Activated CD8-positive, alpha-beta memory T cell treated with anti-CD3 and anti-CD28 coated beads for 4 hours (primary cell): Measurements from ENCODE around the gene CERS6.
"Not testable (repeated sequence)": the region's sequence is repeated elsewhere in the genome, so short reads cannot be mapped to it uniquely, and the experiment has no call there.

ENCODE experiments used
- DNase-seq, 2 donors: peaks; one replicate each; pipeline ENCODE4 v3.0.0-alpha.2; 2020; ENCODE audit warnings: low read depth in 2 of 2

CERS6 gene

DNA sequence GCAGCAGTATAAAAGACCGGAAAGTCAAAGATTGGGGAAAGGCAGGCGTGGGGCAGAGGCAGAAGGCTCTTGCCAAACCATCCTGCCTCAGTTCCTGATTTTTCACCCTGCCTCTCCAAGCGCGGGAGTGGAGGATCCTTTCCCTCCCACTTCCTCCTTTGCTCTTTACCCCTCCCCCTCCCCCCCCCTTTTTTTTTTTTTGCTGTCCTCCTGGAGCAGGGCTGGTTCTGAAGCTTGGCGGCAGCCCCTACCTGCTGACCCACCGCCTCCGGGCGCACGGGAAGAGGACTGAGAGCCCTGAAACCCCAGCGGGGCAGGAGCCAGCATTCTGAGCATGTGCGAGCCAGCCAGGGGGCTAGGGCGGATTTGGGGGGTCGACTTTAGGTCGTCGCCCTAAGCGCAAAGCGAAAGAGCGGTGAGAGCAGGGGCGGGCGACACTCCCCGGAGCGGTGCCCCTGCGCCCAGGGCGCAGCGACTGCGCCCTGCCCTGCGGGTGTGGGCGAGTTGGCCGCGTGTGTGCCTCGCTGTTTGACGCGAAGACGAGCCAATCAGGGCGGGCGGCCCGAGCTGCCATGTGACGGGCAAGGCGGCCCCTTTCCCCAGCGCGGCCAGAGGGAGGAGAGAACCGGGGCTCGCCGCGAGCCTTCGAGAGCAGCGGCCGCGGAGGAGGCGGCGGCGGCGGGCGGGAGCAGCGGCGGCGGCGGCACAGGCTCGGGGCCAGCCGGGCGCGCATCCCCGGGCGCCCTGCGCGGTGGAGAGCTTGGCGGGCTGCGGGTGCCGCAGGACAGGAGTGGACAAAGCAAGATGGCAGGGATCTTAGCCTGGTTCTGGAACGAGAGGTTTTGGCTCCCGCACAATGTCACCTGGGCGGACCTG, at the start of gene CERS6:
TSS of gene CERS6 (plus strand) at position 628 of the 876 bp plus-strand sequence. CDS start at position 805, 177 bp downstream.
- DNase-seq = peak; percentile 67 to 74

DNA sequence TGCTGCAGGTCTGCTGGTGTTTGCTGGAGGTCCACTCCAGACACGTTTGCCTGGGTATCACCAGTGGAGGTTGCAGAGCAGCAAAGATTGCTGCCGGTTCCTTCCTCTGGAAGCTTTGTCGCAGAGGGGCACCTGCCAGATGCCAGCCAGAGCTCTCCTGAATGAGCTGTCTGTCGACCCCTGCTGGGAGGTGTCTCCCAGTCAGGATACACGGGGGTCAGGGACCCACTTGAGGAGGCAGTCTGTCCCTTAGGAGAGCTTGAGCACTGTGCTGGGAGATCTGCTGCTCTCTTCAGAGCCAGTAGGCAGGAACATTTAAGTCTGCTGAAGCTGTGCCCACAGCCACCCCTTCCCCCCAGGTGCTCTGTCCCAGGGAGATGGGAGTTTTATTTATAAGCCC, 43.8 kb upstream of the CERS6 start:
- DNase-seq = not testable (repeated sequence)

DNA sequence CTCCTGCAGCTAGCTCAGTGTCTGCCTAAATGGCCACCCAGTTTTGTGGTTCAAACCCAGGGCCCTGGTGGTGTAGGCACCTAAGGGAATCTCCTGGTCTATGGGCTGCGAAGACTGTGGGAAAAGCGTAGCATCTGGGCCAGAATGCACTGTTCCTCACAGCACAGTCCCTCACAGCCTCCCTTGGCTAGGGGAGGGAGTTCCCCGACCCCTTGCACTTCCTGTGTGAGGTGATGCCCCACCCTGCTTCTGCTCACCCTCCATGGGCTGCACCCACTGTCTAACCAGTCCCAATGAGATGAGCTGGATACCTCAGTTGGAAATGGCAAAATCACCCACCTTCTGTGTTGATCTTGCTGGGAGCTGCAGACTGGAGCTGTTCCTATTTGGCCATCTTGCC, 43.0 kb upstream of the CERS6 start:
- DNase-seq = not testable (repeated sequence)

DNA sequence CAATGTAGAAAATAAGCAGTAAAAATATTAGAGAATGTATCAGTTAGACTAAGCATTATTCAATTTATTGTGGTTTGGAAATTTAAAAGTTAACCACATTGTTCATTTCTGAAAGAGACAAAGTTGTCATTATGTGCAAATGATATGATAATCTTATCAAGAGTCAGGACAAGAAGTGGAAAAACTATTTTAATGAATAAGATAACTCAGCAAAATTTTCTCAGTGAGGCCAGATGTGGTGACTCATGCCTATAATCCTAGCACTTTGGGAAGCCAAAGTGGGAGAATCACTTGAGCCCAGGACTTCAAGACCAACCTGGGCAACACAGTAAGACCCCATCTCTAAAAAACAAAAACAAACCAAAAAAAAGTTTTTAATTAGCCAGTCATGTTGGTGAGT, 39.5 kb upstream of the CERS6 start:
- no peak for DNase-seq

GRCh38 chr2:168422584-168422983, 33.5 kb upstream of the CERS6 start:
- no peak for DNase-seq

- no peak for DNase-seq
These were observed 31.7 kb upstream of the CERS6 start for GRCh38 chr2:168424112-168424951.

- DNase-seq = no peak
These were observed 31.1 kb upstream of the CERS6 start for GRCh38 chr2:168424971-168425370.

DNA sequence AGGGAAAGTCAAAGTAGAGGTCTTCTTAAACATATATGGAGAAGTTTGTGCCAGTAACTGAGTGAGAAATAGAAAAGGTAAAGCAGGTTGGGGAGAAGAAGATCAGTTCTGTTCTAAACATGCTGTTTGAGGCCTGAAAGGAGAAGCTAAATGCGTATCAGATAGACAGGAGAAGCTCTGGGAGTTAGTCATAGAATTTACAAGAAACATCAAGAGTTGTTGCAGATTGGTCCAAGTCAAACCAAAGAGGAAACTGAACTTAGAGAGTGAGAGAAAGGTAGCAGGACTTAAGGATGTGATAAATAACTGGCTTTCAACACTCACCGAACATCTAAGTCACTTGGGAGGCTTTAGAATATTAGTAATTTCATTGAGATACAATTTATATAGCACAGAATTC, 29.2 kb upstream of the CERS6 start:
- no peak for DNase-seq

DNA sequence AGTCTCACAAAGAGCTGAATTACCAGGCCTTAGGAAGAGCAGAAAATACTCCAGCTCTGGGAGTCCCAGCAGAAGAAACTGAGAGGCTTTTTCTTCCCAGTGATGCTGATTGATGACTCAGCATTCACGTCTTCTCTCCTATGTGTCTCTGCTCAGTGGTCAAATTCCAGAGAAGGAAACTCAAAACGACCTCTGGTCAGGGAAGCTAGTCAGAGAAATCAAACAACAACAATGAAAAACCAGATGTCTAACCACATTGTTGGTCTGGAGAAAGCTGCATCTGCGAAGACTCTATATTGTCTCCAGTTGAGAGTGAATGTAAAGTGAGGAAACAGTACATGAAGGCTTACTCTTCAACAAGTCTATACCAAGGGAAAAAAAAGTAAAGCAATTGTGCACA, 28.6 kb upstream of the CERS6 start:
- DNase-seq = no peak

GRCh38 chr2:168428431-168428830, 27.6 kb upstream of the CERS6 start:
- DNase-seq = no peak

DNA sequence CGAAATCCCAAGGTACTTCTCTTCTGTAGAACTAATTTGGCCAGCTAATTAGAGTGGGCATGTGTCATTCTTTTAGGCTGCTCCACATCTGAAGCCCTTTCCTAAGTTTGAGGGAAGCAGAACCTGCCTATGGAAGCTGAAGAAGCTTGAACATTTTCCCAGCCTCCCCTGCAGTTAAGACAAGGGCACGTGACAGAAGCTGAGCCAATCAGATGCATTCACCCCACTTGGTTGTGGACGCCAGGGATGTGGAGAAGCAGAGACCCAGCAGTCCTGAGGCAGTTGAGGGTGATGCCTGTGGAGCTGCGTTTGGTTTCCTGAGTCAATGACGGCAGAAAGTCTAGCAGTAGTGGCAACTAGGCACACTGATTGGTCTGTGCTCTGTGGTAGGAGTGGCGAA, 26.1 kb upstream of the CERS6 start:
- no peak for DNase-seq

DNA sequence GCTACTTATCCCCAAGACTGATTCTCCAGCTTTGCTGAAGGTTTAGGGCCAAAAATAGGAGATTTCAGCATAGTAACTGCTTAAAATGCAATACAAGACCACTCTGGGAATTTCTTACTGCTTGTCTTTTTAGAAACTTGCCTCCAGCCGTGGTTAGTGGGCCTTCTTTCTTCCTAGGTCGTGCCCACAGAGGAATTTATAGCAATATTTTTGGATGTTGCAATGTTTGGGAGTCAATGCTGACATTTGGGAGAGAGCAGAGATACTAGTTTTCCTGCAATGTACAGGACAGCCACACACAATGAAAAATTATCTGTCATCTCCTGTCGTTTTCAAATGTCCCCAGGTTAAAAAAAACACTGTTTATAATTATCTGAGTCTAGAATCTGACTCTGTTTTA, 25.6 kb upstream of the CERS6 start:
- DNase-seq = no peak

DNA sequence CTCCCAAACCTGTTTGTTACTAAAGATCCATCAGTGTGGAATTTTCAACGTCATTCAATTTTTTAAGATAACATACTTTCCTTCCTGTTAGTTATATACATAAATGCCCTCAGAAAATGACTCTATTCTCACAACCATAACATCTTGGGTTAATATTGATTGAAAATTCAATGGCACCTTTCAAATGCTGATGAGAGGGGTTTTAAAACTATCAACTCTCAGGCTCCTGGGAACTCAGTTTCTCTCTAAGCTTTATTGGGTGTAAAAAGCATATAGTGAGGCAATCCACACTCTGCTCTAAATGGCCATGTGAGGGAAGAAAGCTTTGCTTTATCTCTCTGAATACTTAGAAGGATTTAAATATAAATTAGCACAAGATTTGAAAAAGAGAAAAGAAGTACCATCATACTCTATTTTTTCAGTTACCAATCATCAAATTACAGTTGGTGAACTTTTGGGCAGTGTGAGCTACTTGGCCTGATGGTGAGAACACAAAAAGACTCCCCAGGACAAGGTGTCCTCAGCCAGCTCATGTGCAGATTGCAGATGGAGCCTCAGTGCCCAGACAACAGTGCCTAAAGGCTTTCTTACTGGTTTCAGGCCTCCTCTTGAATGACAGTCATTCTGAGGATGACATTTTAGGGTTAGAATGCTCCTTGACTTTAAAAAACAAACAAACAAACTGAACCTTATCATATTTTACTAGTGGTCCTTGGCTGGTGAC, 24.6 kb upstream of the CERS6 start:
- no peak for DNase-seq

DNA sequence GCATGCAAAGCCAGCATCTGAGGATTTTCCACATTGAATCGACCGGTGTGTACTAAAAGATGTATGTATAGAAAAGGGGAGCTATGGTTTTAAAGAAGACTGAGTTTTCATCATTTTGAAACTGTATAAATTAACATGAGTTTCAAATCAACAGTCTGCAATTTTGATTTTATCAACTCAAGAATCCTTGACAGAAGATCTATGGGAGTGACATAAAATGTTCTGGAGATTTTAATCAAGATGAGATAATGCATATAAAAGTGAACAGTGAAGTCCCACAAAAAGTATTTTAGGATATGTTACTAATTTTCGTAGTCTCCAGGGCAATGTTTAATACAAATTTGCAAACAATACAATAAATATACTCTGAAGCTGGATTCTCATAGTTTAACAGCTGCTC, 24.0 kb upstream of the CERS6 start:
- no peak for DNase-seq

DNA sequence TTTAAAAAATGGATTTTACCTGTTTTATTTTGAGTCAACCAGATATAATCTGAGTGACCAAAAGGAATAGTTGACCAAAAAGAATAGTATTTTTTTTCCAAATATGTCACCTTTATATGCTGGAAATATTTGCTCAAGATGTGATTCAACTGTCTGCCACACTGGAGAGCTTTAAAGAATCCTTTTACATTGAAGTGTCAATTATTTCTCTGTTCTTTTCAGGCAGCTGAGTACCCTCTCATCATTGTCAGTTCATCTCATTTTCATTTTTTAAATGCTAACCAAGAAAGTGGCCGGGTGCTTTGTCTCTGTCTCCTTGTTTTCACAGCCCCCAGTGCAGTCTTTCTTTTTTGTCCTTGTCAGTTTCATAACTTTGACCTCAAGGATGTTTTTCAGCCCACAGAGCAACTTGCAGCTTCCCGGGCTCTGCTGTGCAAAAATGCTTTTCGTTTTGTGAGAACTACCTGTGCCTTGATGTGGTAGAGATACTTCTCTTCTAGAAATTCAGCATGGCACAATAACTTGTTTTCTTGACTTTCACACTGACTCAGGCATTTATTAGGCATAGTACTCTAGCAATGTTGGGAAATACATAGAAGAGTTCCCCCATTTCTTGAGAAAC, 23.4 kb upstream of the CERS6 start:
- DNase-seq = no peak

- DNase-seq = no peak
These were observed 22.5 kb upstream of the CERS6 start for GRCh38 chr2:168433527-168433926.

DNA sequence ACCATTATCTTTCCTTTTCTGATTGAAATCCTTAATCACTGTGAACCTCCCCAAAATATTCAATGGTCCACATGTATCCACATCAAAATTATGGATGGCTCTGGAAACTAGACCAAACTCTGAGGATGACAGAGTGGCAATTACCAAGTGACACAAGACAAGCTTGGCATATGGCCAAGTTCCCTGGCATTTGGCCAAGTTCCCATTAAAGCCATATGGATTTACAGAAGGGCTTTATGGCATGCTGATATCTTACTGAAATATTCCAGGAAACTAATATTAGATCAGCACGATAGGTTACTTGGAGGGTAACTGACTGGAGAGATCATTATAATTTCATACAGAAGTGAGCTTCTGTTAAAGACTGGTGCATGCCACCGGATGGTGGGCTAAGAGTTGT, 21.9 kb upstream of the CERS6 start:
- no peak for DNase-seq

DNA sequence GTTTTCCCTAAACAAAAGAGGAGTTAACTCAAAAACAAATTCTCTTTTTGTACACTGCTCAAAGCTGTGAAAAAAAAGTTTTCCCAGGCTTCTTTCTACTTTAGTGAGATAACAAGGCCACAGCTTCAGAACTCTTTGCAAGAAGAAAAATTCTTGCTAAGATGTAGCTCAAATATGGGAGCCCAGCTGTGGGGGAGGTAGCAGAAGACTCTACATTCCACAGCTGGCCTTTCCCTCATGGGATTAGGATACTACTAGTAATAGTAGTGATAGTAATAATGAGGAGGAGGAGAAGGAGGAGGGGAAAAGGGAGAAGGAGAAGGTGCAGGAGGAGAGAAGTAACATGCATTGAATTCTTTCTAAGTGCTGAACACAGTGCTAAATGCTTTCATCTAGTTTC, 19.2 kb upstream of the CERS6 start:
- no peak for DNase-seq

DNA sequence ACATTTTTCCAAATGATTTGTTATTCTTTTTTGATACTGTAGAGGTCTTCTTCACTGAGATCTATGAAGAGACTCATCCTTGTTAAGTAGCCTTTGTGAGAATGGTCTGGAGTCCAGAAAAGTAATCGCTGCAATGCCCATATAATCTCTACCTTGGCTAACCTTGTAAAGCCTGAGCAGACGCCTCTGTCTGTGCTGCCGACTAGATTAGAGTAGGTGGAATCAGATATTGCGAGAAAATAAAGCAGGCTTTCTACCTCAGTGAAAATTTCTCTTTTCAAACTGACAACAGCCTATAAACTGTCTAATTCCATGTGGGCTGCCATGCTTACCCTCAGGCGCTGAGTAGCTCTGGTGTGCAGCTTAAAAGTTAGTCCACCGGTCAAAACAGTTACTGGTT, 17.5 kb upstream of the CERS6 start:
- no peak for DNase-seq

DNA sequence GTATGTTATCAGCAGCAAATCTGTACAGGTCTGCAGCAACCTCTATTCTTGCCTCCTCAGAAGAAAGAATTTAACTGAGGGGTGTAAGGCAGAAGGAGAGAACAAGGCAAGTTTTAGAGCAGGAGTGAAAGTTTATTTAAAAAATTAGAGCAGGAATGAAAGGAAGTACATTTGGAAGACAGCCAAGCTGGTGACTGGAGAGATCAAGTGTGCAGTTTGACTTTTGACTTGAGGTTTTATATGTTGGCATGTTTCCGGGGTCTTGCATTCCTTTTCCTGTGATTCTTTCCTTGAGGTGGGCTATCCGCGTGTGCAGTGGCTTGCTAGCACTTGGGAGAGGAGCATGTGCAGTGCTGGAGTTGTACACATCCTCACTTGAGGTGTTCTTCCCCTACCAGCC, 16.5 kb upstream of the CERS6 start:
- DNase-seq = no peak

- no peak for DNase-seq
These were observed 14.7 kb upstream of the CERS6 start for GRCh38 chr2:168441214-168441872.
